ENCODE results near the gene COX4I1.

The COX4I1 gene

GRCh38 chr16:85783441-85783840, 16.1 kb upstream of the COX4I1 start:
- TF ChIP-seq CTCF (IDR thresholded peaks at IDR 0.05; ENCODE audit: low read depth, low read length, missing control alignments) = no peak
- H3K4me3 ChIP-seq (ENCODE audit: low read depth, low read length) = no peak overlapping the region
- in situ Hi-C loops (cut with HindIII; ENCODE audit: low sequenced_read_pairs) = no loop called here
- no peak for DNase-seq (ENCODE audit: low read depth)

GRCh38 chr16:85784813-85785212, 14.7 kb upstream of the COX4I1 start:
- TF ChIP-seq CTCF (IDR thresholded peaks at IDR 0.05; ENCODE audit: low read depth, low read length, missing control alignments) = no peak
- no peak overlapping the region for H3K4me3 ChIP-seq (ENCODE audit: low read depth, low read length)
- in situ Hi-C loops (cut with HindIII; ENCODE audit: low sequenced_read_pairs) = loop anchor here (5.0 kb wide), 1 partner anchor 113 kb away; no protein-coding TSS in a partner anchor
- no peak for DNase-seq (ENCODE audit: low read depth)

- in situ Hi-C loops (cut with HindIII; ENCODE audit: low sequenced_read_pairs) = loop anchor here (5.0 kb wide), 1 partner anchor 114 kb away; no protein-coding TSS in a partner anchor
- no peak overlapping the region for H3K4me3 ChIP-seq (ENCODE audit: low read depth, low read length)
- DNase-seq (ENCODE audit: low read depth) = no peak
- TF ChIP-seq CTCF (IDR thresholded peaks at IDR 0.05; ENCODE audit: low read depth, low read length, missing control alignments) = no peak
Measured at GRCh38 chr16:85785927-85786326, 13.6 kb upstream of the COX4I1 start.

- TF ChIP-seq CTCF (IDR thresholded peaks at IDR 0.05; ENCODE audit: low read depth, low read length, missing control alignments) = no peak
- in situ Hi-C loops (cut with HindIII; ENCODE audit: low sequenced_read_pairs) = loop anchor here (5.0 kb wide), 1 partner anchor 117 kb away; no protein-coding TSS in a partner anchor
- H3K4me3 ChIP-seq (ENCODE audit: low read depth, low read length) = no peak overlapping the region
- no peak for DNase-seq (ENCODE audit: low read depth)
Measured at GRCh38 chr16:85788819-85789218, 10.7 kb upstream of the COX4I1 start.

- TF ChIP-seq CTCF (IDR thresholded peaks at IDR 0.05; ENCODE audit: low read depth, low read length, missing control alignments) = no peak
- in situ Hi-C loops (cut with HindIII; ENCODE audit: low sequenced_read_pairs) = loop anchor here (5.0 kb wide), 1 partner anchor 117 kb away; no protein-coding TSS in a partner anchor
- no peak for DNase-seq (ENCODE audit: low read depth)
- no peak overlapping the region for H3K4me3 ChIP-seq (ENCODE audit: low read depth, low read length)
Measured at GRCh38 chr16:85789773-85790172, 9.7 kb upstream of the COX4I1 start.

- H3K4me3 ChIP-seq (ENCODE audit: low read depth, low read length) = no peak overlapping the region
- TF ChIP-seq CTCF (IDR thresholded peaks at IDR 0.05; ENCODE audit: low read depth, low read length, missing control alignments) = no peak
- DNase-seq (ENCODE audit: low read depth) = no peak
- in situ Hi-C loops (cut with HindIII; ENCODE audit: low sequenced_read_pairs) = no loop called here
Measured at GRCh38 chr16:85793662-85794298, 5.7 kb upstream of the COX4I1 start.
